A673 (cell line): ENCODE data around the gene SMIM44. TPM values are rescaled to one million over a fixed set of nuclear protein-coding genes. Genes with fewer than 3 reads are reported as not detected.

Experiments
- BruUV-seq: library from RNA; stranded (reverse); fragments of 400-500 nt; replicated peaks from 2 replicates; lab custom pipeline; 2021; lab: Mats Ljungman, UMichigan
- CTCF ChIA-PET: fragments of 300-600 bp; sonication (Branson Sonifier 250); formaldehyde crosslinking; loops from one replicate; lab custom pipeline; 2022; ENCODE audit warnings: antibody characterized with exemption; lab: Charles Lee
- POLR2A ChIA-PET: fragments of 300-600 bp; sonication (Branson Sonifier 250); formaldehyde crosslinking; loops from one replicate; lab custom pipeline; 2022; ENCODE audit warnings: antibody characterized with exemption; ENCODE audit not compliant: low non-redundant PET; lab: Charles Lee
- DNase-seq: peaks from one replicate; pipeline ENCODE4 v3.0.0-alpha.2; 2015; ENCODE audit warnings: low spot score
- H3K27ac ChIP-seq: fragments of 200-600 bp; sonication (generic); 2 replicates; pipeline ENCODE4 v1.5.1; 2016; ENCODE audit warnings: mixed run types, low read depth, mild to moderate bottlenecking, mixed read lengths, antibody characterized with exemption, low read length; ENCODE audit not compliant: poor library complexity, severe bottlenecking
- H3K27me3 ChIP-seq: fragments of 200-600 bp; sonication (generic); replicated peaks from 2 replicates; pipeline ENCODE4 v1.6.1; 2017; ENCODE audit warnings: mixed run types, low read depth, mild to moderate bottlenecking, mixed read lengths, antibody characterized with exemption, low read length; ENCODE audit not compliant: insufficient read depth, poor library complexity
- H3K36me3 ChIP-seq: fragments of 200-600 bp; sonication (generic); 2 replicates; pipeline ENCODE4 v1.6.1; 2016; ENCODE audit warnings: mixed run types, mild to moderate bottlenecking, mixed read lengths, antibody characterized with exemption, low read length; ENCODE audit not compliant: insufficient read depth, poor library complexity, severe bottlenecking
- H3K4me1 ChIP-seq: fragments of 200-600 bp; sonication (generic); 2 replicates; pipeline ENCODE4 v1.6.1; 2017; ENCODE audit warnings: mixed run types, mild to moderate bottlenecking, mixed read lengths, antibody characterized with exemption, low read length; ENCODE audit not compliant: insufficient read depth, poor library complexity, severe bottlenecking
- H3K4me3 ChIP-seq: fragments of 200-600 bp; sonication (generic); 2 replicates; pipeline ENCODE4 v1.5.1; 2016; ENCODE audit warnings: low read depth, mixed run types, mild to moderate bottlenecking, mixed read lengths, low read length; ENCODE audit not compliant: poor library complexity, severe bottlenecking
- H3K9me3 ChIP-seq: fragments of 200-600 bp; sonication (generic); 2 replicates; pipeline ENCODE4 v1.6.1; 2016; ENCODE audit warnings: mixed run types, low read depth, mild to moderate bottlenecking, mixed read lengths, antibody characterized with exemption, low read length; ENCODE audit not compliant: poor library complexity, severe bottlenecking
- EZH2 ChIP-seq: fragments of 200-600 bp; sonication (generic); IDR thresholded peaks from 2 replicates; pipeline ENCODE4 v1.6.1; 2017; ENCODE audit warnings: borderline replicate concordance, low read depth, mild to moderate bottlenecking, mixed read lengths, antibody characterized with exemption, low read length; ENCODE audit not compliant: poor library complexity, severe bottlenecking
- intact Hi-C: fragments of 100-400 bp; cut with micrococcal nuclease; formaldehyde crosslinking; loops from one replicate; pipeline ENCODE4 v1.10.0; 2022; ENCODE audit not compliant: unreplicated experiment
- total RNA-seq: library from RNA; stranded (reverse); gene quantifications from 2 replicates; pipeline ENCODE4 v1.2.3, GENCODE V29; 2021
- TF ChIP-seq, protein P1 (sequence below): fragments of 300-800, 200-600 bp; sonication (generic); conservative IDR thresholded peaks from 2 replicates; pipeline ENCODE4 v1.5.1; 2017; ENCODE audit warnings: low read depth, mild to moderate bottlenecking, antibody characterized with exemption, low read length, moderate library complexity, mixed read lengths

Gene SMIM44
- total RNA-seq, 1 experiment from 2014 or later: not detected

DNA sequence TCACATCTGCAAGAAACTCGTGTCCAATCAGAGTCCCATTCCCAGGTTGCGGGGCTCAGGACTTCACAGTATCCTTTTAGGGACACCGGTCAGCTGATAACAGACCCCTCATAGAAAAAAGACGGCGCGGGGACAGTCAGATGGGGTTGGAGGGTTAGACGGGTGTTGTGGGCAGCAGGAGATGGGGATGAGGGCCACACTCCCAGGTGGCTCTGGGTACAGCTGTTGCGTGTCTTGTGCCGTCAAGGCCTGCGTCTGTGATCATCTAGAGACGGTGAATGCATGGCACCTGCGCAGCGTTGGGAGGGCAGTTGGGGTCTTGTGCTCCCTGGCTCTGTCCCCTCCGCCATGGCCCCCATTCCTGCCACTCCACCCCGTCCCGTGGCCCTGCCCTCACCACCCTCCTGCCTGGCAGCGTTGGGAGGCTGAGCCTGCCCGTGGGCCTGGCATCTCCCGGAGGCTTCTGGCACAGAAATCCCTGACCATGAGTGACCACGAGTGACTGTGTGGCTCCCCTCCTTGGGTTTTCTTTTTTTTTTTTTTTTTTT is 41.7 kb upstream of the SMIM44 start:
- no TSS peak for BruUV-seq
- intact Hi-C loops: no loop called here
- no peak for DNase-seq
- TF ChIP-seq EZH2: no peak
- TF ChIP-seq, protein P1, sequence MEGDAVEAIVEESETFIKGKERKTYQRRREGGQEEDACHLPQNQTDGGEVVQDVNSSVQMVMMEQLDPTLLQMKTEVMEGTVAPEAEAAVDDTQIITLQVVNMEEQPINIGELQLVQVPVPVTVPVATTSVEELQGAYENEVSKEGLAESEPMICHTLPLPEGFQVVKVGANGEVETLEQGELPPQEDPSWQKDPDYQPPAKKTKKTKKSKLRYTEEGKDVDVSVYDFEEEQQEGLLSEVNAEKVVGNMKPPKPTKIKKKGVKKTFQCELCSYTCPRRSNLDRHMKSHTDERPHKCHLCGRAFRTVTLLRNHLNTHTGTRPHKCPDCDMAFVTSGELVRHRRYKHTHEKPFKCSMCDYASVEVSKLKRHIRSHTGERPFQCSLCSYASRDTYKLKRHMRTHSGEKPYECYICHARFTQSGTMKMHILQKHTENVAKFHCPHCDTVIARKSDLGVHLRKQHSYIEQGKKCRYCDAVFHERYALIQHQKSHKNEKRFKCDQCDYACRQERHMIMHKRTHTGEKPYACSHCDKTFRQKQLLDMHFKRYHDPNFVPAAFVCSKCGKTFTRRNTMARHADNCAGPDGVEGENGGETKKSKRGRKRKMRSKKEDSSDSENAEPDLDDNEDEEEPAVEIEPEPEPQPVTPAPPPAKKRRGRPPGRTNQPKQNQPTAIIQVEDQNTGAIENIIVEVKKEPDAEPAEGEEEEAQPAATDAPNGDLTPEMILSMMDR: no peak
- Histone ChIP-seq H3K27ac (no peak overlapping the region), H3K9me3 (no peaks in the 10 kb centered on the region), H3K27me3 (no peaks in the 10 kb centered on the region), H3K36me3 (peaks cover 46% of the 10 kb centered on the region), H3K4me1 (no peaks in the 10 kb centered on the region), H3K4me3 (no peak overlapping the region)
- CTCF ChIA-PET: no interaction called here
- POLR2A ChIA-PET: no interaction called here

DNA sequence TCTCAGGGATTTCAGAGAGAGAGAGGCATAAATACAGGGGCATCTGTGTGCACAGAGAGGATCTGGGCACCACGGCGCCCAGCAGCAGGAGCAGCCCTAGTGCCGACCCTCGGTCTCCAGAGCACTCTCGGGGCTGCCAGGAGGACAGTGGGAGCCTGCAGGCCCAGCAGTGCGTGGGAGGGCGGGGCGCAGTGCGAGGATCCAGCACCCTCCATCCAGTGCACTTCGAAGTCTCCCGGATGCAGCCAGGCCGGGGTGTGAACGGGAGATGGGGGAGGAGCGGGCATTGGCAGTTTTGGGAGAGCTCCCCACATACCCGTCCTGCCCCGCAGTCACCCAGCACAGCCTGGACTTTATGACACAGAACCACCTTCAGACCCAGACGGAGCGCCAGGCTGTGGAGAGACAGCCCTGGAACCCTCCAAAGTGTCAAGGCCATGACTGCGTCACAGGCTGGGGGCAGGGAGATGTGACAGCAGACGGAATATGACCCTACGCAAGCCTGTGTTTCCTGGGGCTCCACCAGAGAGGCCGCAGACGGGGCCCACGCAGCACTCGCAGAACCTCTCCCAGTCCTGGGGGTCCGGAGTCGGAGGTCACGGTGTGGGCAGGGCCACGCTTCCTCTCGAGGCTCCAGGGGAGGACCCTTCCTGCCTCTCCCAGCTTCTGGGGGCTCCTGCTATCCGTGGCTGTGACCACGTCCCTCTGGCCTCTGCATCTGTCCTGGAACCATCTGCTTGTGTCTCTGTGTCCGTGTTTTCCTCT is 41.0 kb upstream of the SMIM44 start:
- Histone ChIP-seq H3K9me3 (no peaks in the 10 kb centered on the region), H3K4me1 (no peaks in the 10 kb centered on the region), H3K4me3 (no peak overlapping the region), H3K27ac (no peak overlapping the region), H3K36me3 (peaks cover 46% of the 10 kb centered on the region), H3K27me3 (no peaks in the 10 kb centered on the region)
- DNase-seq: no peak
- intact Hi-C loops: no loop called here
- ChIA-PET POLR2A (no interaction called here), CTCF (no interaction called here)
- TF ChIP-seq, protein P1: no peak
- no TSS peak for BruUV-seq

DNA sequence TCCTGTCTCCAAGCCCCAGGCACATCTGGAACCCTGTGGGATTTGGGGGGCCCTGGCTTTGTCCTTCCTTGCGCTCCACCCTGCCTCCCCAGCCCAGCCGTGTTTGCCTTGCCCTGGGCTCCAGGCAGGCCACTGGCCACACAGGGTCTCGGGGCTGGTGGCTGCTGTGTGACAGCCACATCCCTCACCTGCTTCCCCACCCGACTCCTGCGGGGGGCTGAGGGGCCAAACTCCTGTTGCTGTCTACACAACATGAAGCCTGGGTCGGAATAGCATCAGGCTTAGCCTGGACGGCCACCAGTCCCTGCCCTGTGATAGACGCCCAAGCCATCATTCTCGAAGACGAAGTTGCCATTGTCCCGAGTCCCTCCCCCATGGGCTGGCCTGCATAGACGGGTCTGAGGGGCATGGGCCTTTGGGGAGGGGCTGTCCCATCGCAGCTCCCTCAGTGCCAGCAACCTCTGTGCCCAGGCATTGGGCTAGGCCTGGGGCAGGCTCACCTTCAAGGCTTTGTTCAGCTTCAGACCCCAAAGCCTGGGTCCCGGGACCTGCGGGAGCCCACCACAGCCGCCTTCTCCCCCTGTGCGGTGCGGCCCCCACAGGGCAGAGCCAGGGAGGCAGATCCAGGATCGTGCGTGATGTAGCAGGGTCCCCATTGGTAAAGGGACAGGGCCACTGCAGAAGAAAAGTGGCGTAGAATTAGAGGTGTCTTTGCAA is 40.3 kb upstream of the SMIM44 start:
- H3K4me3 ChIP-seq: no peak overlapping the region

More for the DNA sequence above, 40.3 kb upstream of the SMIM44 start:
- peaks cover 46% of the 10 kb centered on the region for H3K36me3 ChIP-seq
- ChIA-PET CTCF (no interaction called here), POLR2A (no interaction called here)
- no peaks in the 10 kb centered on the region for H3K4me1 ChIP-seq
- no peak for DNase-seq
- H3K9me3 ChIP-seq: no peaks in the 10 kb centered on the region
- no TSS peak for BruUV-seq
- intact Hi-C loops: no loop called here
- TF ChIP-seq, protein P1: no peak
- no peak for TF ChIP-seq EZH2
- no peaks in the 10 kb centered on the region for H3K27me3 ChIP-seq
- H3K27ac ChIP-seq: no peak overlapping the region
